Uterus (tissue), 4 donors: ENCODE measurements around the gene FGD2. TPM values are rescaled to one million over a fixed set of nuclear protein-coding genes. Genes with fewer than 3 reads are reported as not detected.

ENCODE experiments used
- DNase-seq, 2 donors: peaks; one replicate each; pipeline ENCODE4 v3.0.0-alpha.2; 2019 to 2020
- H3K27ac ChIP-seq, 2 donors: fragments of 200-600 bp; sonication (generic); 1 replicate in 1 of 2; 2 replicates in 1 of 2; pipeline ENCODE4 v1.5.1; 2016 to 2018
- H3K27me3 ChIP-seq, 2 donors: fragments of 200-600 bp; sonication (generic); one replicate each; pipeline ENCODE4 v1.5.1; 2018 to 2019; ENCODE audit warnings: control low read depth in 1 of 2
- H3K36me3 ChIP-seq, 2 donors: fragments of 200-600 bp; sonication (generic); one replicate each; pipeline ENCODE4 v1.5.1; 2019; ENCODE audit warnings: control low read depth in 1 of 2
- H3K4me1 ChIP-seq, 2 donors: fragments of 200-600 bp; sonication (generic); one replicate each; pipeline ENCODE4 v1.5.1; 2018 to 2019; ENCODE audit warnings: control low read depth in 1 of 2
- H3K4me3 ChIP-seq, 2 donors: fragments of 200-600 bp; sonication (generic); 1 replicate in 1 of 2; 2 replicates in 1 of 2; pipeline ENCODE4 v1.5.1; 2018 to 2019; ENCODE audit warnings: mild to moderate bottlenecking in 1 of 2
- H3K9me3 ChIP-seq, 2 donors: fragments of 200-600 bp; sonication (generic); one replicate each; pipeline ENCODE4 v1.5.1; 2019; ENCODE audit warnings: control low read depth in 1 of 2
- POLR2A ChIP-seq, 2 donors: fragments of 450-650 bp; IDR thresholded peaks; one replicate each; pipeline ENCODE4 v1.6.1; 2016; ENCODE audit warnings: antibody characterized with exemption in 2 of 2, mild to moderate bottlenecking in 1 of 2, moderate library complexity in 1 of 2
- intact Hi-C: fragments of 100-400 bp; cut with DNase I; formaldehyde crosslinking; loops from one replicate; pipeline ENCODE4 v1.15.1; 2023; ENCODE audit warnings: low total_unique reads
- total RNA-seq, 4 donors: library from RNA; depleted of rRNA in 3 of 4; stranded (reverse); fragments of >200 nt in 3 of 4; gene quantifications; one replicate each; pipeline versions ENCODE4 v1.1.0 to v1.2.4, GENCODE V29; 2014 to 2023
- TF ChIP-seq, protein P1 (sequence below), 4 experiments: fragments of 200-600 bp in 2 of 4; fragments of 450-650 bp in 2 of 4; sonication (generic) in 2 of 4; IDR thresholded peaks; one replicate each; pipeline ENCODE4 v1.5.1; 2016 to 2019; ENCODE audit warnings: antibody characterized with exemption in 4 of 4, mild to moderate bottlenecking in 2 of 4, moderate library complexity in 1 of 4
- donor health status: DM: yes; HTN: yes; CAD: no.

FGD2 gene
- total RNA-seq, 4 donors from 2014 or later = 0.51 to 27.6 (median 11.5) TPM

- no peaks in the 10 kb centered on the region for H3K4me1 ChIP-seq
- H3K27me3 ChIP-seq = no peaks in the 10 kb centered on the region
- intact Hi-C loops = loop anchor here (10.0 kb wide), 2 partner anchors 145 to 175 kb away; partner anchors contain the start of gene PIM1
- no peak overlapping the region for H3K4me3 ChIP-seq
- no peak for TF ChIP-seq POLR2A (IDR thresholded peaks at IDR 0.05)
- TF ChIP-seq, protein P1, sequence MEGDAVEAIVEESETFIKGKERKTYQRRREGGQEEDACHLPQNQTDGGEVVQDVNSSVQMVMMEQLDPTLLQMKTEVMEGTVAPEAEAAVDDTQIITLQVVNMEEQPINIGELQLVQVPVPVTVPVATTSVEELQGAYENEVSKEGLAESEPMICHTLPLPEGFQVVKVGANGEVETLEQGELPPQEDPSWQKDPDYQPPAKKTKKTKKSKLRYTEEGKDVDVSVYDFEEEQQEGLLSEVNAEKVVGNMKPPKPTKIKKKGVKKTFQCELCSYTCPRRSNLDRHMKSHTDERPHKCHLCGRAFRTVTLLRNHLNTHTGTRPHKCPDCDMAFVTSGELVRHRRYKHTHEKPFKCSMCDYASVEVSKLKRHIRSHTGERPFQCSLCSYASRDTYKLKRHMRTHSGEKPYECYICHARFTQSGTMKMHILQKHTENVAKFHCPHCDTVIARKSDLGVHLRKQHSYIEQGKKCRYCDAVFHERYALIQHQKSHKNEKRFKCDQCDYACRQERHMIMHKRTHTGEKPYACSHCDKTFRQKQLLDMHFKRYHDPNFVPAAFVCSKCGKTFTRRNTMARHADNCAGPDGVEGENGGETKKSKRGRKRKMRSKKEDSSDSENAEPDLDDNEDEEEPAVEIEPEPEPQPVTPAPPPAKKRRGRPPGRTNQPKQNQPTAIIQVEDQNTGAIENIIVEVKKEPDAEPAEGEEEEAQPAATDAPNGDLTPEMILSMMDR (IDR thresholded peaks at IDR 0.05) = peak; percentile 66 to 85 (median 76)
- peak; percentile 69 to 74 for DNase-seq
- no peaks in the 10 kb centered on the region for H3K36me3 ChIP-seq
- peaks cover 0 to 3% of the 10 kb centered on the region in 2 donors for H3K9me3 ChIP-seq
- H3K27ac ChIP-seq = no peak overlapping the region
Observed at GRCh38 chr6:37029249-37029971, 24.0 kb downstream of the FGD2 start.

- Histone ChIP-seq H3K4me1 (no peaks in the 10 kb centered on the region), H3K4me3 (no peak overlapping the region), H3K36me3 (no peaks in the 10 kb centered on the region), H3K27ac (no peak overlapping the region), H3K27me3 (no peaks in the 10 kb centered on the region), H3K9me3 (peaks cover 0 to 3% of the 10 kb centered on the region in 2 donors)
- no peak for TF ChIP-seq POLR2A (IDR thresholded peaks at IDR 0.05)
- TF ChIP-seq, protein P1 (IDR thresholded peaks at IDR 0.05) = no peak
- intact Hi-C loops = no loop called here
- DNase-seq = no peak
Observed at GRCh38 chr6:37030599-37030998, 25.1 kb downstream of the FGD2 start.

DNA sequence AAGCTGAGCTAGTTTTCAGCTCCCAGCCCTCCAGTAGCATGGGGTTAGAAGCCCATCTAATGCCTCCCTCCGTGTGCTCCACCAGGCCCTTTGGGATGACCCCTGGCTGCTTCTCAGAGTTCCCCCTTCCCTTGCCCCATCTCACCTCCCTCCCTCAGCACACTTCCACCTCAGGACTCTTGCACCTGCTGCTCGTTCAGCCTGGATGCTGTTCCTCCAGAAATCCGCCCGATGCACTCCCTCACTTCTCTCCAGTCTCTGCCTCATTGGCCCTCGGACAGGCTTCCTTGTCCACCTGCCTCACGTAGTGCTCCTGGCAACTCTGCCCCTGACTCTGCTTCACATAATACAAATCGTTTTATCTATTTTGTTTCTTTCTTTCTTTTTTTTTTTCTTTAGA lies 26.8 kb downstream of the FGD2 start:
- Histone ChIP-seq H3K4me1 (no peaks in the 10 kb centered on the region), H3K9me3 (peaks cover 0 to 3% of the 10 kb centered on the region in 2 donors), H3K4me3 (no peak overlapping the region), H3K27me3 (no peaks in the 10 kb centered on the region), H3K27ac (no peak overlapping the region), H3K36me3 (no peaks in the 10 kb centered on the region)
- DNase-seq = no peak
- TF ChIP-seq POLR2A (IDR thresholded peaks at IDR 0.05) = no peak
- TF ChIP-seq, protein P1 (IDR thresholded peaks at IDR 0.05) = no peak
- intact Hi-C loops = no loop called here

- Histone ChIP-seq H3K27me3 (no peaks in the 10 kb centered on the region), H3K9me3 (peaks cover 0 to 3% of the 10 kb centered on the region in 2 donors), H3K4me3 (no peak overlapping the region), H3K36me3 (no peaks in the 10 kb centered on the region), H3K27ac (no peak overlapping the region), H3K4me1 (no peaks in the 10 kb centered on the region)
- intact Hi-C loops = no loop called here
- no peak for DNase-seq
- no peak for TF ChIP-seq POLR2A (IDR thresholded peaks at IDR 0.05)
- TF ChIP-seq, protein P1 (IDR thresholded peaks at IDR 0.05) = no peak
Observed at GRCh38 chr6:37033255-37033654, 27.8 kb downstream of the FGD2 start.
